Breast epithelium (tissue), 3 donors: Measurements from ENCODE around the gene ARHGEF28.

Experiments used
- POLR2AphosphoS5 ChIP-seq, 3 donors: sonication (generic); formaldehyde crosslinking; IDR thresholded peaks; one replicate each; pipeline ENCODE4 v1.6.1; 2017; ENCODE audit warnings: antibody characterized with exemption in 3 of 3
- TF ChIP-seq, protein P1 (sequence below), 3 donors: fragments of 450-650 bp; IDR thresholded peaks; one replicate each; pipeline ENCODE4 v1.5.1; 2016 to 2017; ENCODE audit warnings: antibody characterized with exemption in 3 of 3, mild to moderate bottlenecking in 3 of 3, moderate library complexity in 3 of 3

DNA sequence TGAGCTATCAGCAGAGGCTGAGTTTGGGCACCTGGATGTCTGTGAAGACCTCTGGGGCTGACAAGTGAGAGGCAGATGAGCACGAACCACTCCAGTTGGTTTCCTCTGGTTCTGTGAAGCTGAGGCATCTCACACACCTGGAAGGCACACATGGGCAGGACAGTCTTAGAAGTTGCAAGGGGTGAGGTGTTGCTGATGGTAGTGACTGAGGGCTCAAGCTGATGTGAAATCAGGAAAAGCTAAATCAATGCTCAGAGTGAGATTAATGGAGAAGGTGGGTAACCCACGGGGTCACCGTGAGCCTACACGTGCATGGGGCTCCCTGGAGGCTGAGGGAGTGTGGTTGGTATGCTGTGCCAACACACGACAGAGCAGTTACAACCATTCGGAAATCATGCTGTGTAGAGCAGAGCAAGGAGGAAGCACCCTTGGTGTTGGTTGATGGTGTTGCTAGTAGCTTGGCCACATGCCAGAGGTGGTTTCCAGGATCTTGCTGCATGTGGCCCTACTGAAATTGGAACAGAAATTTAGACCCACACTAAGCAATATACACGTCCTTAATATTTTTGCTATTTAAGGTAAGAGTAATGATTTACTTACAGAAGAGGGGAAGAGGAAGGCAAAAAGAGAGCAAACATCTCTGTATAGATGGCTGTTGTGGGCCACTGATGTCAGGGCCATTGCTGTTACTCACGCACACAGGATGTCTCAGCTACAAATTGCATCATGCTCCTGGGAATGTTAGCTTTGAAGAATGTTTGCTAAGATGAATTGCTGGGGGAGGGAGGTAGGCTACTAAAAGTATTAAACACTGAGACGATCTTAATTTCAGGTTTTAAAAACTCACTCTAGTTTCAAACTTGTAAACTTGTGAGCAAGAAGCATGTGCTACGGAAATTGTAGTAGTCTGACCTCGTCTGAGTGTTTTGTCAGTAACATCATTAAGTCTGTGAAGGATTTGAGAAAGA is 170.5 kb downstream of the ARHGEF28 start:
- TF ChIP-seq, protein P1, sequence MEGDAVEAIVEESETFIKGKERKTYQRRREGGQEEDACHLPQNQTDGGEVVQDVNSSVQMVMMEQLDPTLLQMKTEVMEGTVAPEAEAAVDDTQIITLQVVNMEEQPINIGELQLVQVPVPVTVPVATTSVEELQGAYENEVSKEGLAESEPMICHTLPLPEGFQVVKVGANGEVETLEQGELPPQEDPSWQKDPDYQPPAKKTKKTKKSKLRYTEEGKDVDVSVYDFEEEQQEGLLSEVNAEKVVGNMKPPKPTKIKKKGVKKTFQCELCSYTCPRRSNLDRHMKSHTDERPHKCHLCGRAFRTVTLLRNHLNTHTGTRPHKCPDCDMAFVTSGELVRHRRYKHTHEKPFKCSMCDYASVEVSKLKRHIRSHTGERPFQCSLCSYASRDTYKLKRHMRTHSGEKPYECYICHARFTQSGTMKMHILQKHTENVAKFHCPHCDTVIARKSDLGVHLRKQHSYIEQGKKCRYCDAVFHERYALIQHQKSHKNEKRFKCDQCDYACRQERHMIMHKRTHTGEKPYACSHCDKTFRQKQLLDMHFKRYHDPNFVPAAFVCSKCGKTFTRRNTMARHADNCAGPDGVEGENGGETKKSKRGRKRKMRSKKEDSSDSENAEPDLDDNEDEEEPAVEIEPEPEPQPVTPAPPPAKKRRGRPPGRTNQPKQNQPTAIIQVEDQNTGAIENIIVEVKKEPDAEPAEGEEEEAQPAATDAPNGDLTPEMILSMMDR (IDR thresholded peaks at IDR 0.05), result no peak
- TF ChIP-seq POLR2AphosphoS5 (IDR thresholded peaks at IDR 0.05), result no peak
